CD14-positive monocyte (primary cell): ENCODE results near the gene DDX17. TPM values are rescaled to one million over a fixed set of nuclear protein-coding genes. Genes with fewer than 3 reads are reported as not detected.
A peak's percentile ranks its signal among the peaks of the same experiment; 100 is the strongest.

Source experiments
- DNase-seq, 3 donors: peaks; one replicate each; pipeline ENCODE4 v3.0.0-alpha.2; 2011 to 2022
- H2AFZ ChIP-seq: 2 replicates; pipeline ENCODE4 v1.6.0; 2012; ENCODE audit warnings: mild to moderate bottlenecking, low read depth, low read length, inconsistent platforms; ENCODE audit not compliant: insufficient read depth, poor library complexity, severe bottlenecking
- H3K27ac ChIP-seq, 2 donors: 1 replicate in 1 of 2; 2 replicates in 1 of 2; pipeline ENCODE4 v1.5.1; 2012 to 2013; ENCODE audit warnings: low read length in 2 of 2, control low read depth in 1 of 2, inconsistent platforms in 1 of 2, low read depth in 1 of 2, mild to moderate bottlenecking in 1 of 2
- H3K27me3 ChIP-seq, 2 donors: one replicate each; pipeline versions ENCODE4 v1.6.0 to v1.6.1; 2011 to 2013; ENCODE audit warnings: low read length in 2 of 2; ENCODE audit not compliant: control insufficient read depth in 2 of 2, insufficient read depth in 2 of 2
- H3K36me3 ChIP-seq, 2 donors: replicated peaks in 1 of 2; 1 replicate in 1 of 2; 2 replicates in 1 of 2; pipeline versions ENCODE4 v1.5.1 to v1.6.1; 2012 to 2013; ENCODE audit warnings: low read length in 2 of 2, control low read depth in 1 of 2, inconsistent platforms in 1 of 2, mild to moderate bottlenecking in 1 of 2; ENCODE audit not compliant: insufficient read depth in 2 of 2, control insufficient read depth in 1 of 2
- H3K4me1 ChIP-seq, 2 donors: 1 replicate in 1 of 2; 2 replicates in 1 of 2; pipeline versions ENCODE4 v1.5.1 to v1.6.1; 2012 to 2013; ENCODE audit warnings: low read length in 2 of 2, control low read depth in 1 of 2, inconsistent platforms in 1 of 2, mild to moderate bottlenecking in 1 of 2, moderate library complexity in 1 of 2; ENCODE audit not compliant: insufficient read depth in 2 of 2, control insufficient read depth in 1 of 2
- H3K4me2 ChIP-seq: replicated peaks from 2 replicates; pipeline ENCODE3; 2012; ENCODE audit warnings: low read length, moderate library complexity, mild to moderate bottlenecking; ENCODE audit not compliant: poor library complexity, severe bottlenecking; ENCODE audit errors: extremely low read depth
- H3K4me3 ChIP-seq, 3 experiments: fragments of 200-600 bp in 1 of 3; sonication (generic) in 1 of 3; replicated peaks in 1 of 3; 1 replicate in 2 of 3; 2 replicates in 1 of 3; pipeline ENCODE4 v1.5.1; 2011 to 2013; ENCODE audit warnings: low read length in 3 of 3, mild to moderate bottlenecking in 3 of 3, control low read depth in 2 of 3, low read depth in 2 of 3, inconsistent platforms in 1 of 3, moderate library complexity in 1 of 3
- H3K79me2 ChIP-seq: 2 replicates; pipeline ENCODE4 v1.6.0; 2012; ENCODE audit warnings: mild to moderate bottlenecking, control low read depth, inconsistent platforms, low read length, moderate library complexity; ENCODE audit not compliant: insufficient read depth
- H3K9ac ChIP-seq: 2 replicates; pipeline ENCODE4 v1.6.0; 2017; ENCODE audit warnings: low read length, mild to moderate bottlenecking; ENCODE audit not compliant: insufficient read depth, poor library complexity, severe bottlenecking
- H3K9me3 ChIP-seq, 2 donors: replicated peaks in 1 of 2; 1 replicate in 1 of 2; 2 replicates in 1 of 2; pipeline versions ENCODE4 v1.5.1 to v1.6.1; 2012 to 2013; ENCODE audit warnings: low read length in 2 of 2, control low read depth in 1 of 2; ENCODE audit not compliant: control insufficient read depth in 1 of 2, insufficient read depth in 1 of 2
- H4K20me1 ChIP-seq: 2 replicates; pipeline ENCODE4 v1.6.0; 2012; ENCODE audit warnings: mild to moderate bottlenecking, low read length, control low read depth, moderate library complexity; ENCODE audit not compliant: insufficient read depth
- H3K27ac Mint-ChIP-seq, 7 donors: one replicate each; pipeline ENCODE4 v1.8.0; 2020; ENCODE audit warnings: mild to moderate bottlenecking in 7 of 7, mixed read lengths in 7 of 7, moderate library complexity in 6 of 7, inconsistent platforms in 2 of 7
- H3K27me3 Mint-ChIP-seq, 3 donors: one replicate each; pipeline ENCODE4 v1.8.0; 2021 to 2022; ENCODE audit warnings: low read depth in 3 of 3, mild to moderate bottlenecking in 3 of 3, mixed read lengths in 3 of 3, moderate library complexity in 3 of 3, inconsistent platforms in 1 of 3
- H3K36me3 Mint-ChIP-seq, 2 donors: one replicate each; pipeline ENCODE4 v1.8.0; 2020; ENCODE audit warnings: mixed read lengths in 2 of 2, inconsistent platforms in 1 of 2, mild to moderate bottlenecking in 1 of 2
- H3K4me1 Mint-ChIP-seq: one replicate; pipeline ENCODE4 v1.8.0; 2020; ENCODE audit warnings: mild to moderate bottlenecking, mixed read lengths
- H3K4me3 Mint-ChIP-seq, 2 donors: one replicate each; pipeline ENCODE4 v1.8.0; 2020; ENCODE audit warnings: mild to moderate bottlenecking in 2 of 2, mixed read lengths in 2 of 2, moderate library complexity in 1 of 2
- H3K9me3 Mint-ChIP-seq, 7 donors: one replicate each; pipeline ENCODE4 v1.8.0; 2020 to 2022; ENCODE audit warnings: mixed read lengths in 7 of 7, mild to moderate bottlenecking in 6 of 7, moderate library complexity in 6 of 7, inconsistent platforms in 2 of 7
- CTCF ChIP-seq: fragments of 200-600 bp; IDR thresholded peaks from one replicate; pipeline ENCODE4 v1.8.0; 2022; ENCODE audit warnings: antibody characterized with exemption, mild to moderate bottlenecking
- WGBS: methylation state at CpG from one replicate; pipeline ENCODE4 v1.1.5; 2013; ENCODE audit warnings: missing lambda C conversion rate; ENCODE audit not compliant: insufficient coverage; 5-methylcytosine and 5-hydroxymethylcytosine counted together
- intact Hi-C, 2 donors: fragments of 100-400 bp; cut with micrococcal nuclease; formaldehyde crosslinking; loops; one replicate each; pipeline versions ENCODE4 v1.15.0 to v1.15.1; 2023
- polyA plus RNA-seq, 3 donors: library from polyadenylated mRNA; depleted of rRNA in 1 of 3; unstranded in 2 of 3; stranded (reverse) in 1 of 3; fragments of 300-500 nt in 2 of 3; fragments of >200 nt in 1 of 3; fragmentation: Illumina TruSeq in 2 of 3; gene quantifications; 1 replicate in 2 of 3; 2 replicates in 1 of 3; pipeline ENCODE4 v1.2.3, GENCODE V29; 2012 to 2021

The DDX17 gene
- polyA plus RNA-seq, 3 donors: 31.4 to 434 (median 36.3) TPM

- Mint-ChIP-seq H3K27me3 (peaks cover 84 to 94% (median 90%) of the 10 kb centered on the region in 3 donors), H3K4me3 (peak overlapping the region; percentile 20 to 86), H3K9me3 (peaks cover 0 to 21% (median 8%) of the 10 kb centered on the region in 7 donors), H3K27ac (no peak overlapping the region), H3K4me1 (peaks cover 9% of the 10 kb centered on the region), H3K36me3 (peaks cover 6 to 11% of the 10 kb centered on the region in 2 donors)
- no peak overlapping the region for H3K27ac ChIP-seq
- no peak overlapping the region for H3K4me3 ChIP-seq
- H3K36me3 ChIP-seq: no peaks in the 10 kb centered on the region
- H4K20me1 ChIP-seq: peaks cover 6% of the 10 kb centered on the region
- H3K79me2 ChIP-seq: no peaks in the 10 kb centered on the region
- DNase-seq: no peak
- peaks cover 0 to 36% of the 10 kb centered on the region in 2 donors for H3K9me3 ChIP-seq
- H2AFZ ChIP-seq: no peak overlapping the region
- H3K4me1 ChIP-seq: peaks cover 4 to 8% of the 10 kb centered on the region in 2 donors
- intact Hi-C loops: no loop called here
- no peak for TF ChIP-seq CTCF
- H3K27me3 ChIP-seq: peaks cover 59 to 86% of the 10 kb centered on the region in 2 donors
- peak overlapping the region; percentile 49 for H3K4me2 ChIP-seq
- WGBS: 42% methylated on average over 14 of the region's 17 CpGs
- H3K9ac ChIP-seq: no peak overlapping the region
Measured at GRCh38 chr22:38456272-38456835, 49.8 kb downstream of the DDX17 start.

DNA sequence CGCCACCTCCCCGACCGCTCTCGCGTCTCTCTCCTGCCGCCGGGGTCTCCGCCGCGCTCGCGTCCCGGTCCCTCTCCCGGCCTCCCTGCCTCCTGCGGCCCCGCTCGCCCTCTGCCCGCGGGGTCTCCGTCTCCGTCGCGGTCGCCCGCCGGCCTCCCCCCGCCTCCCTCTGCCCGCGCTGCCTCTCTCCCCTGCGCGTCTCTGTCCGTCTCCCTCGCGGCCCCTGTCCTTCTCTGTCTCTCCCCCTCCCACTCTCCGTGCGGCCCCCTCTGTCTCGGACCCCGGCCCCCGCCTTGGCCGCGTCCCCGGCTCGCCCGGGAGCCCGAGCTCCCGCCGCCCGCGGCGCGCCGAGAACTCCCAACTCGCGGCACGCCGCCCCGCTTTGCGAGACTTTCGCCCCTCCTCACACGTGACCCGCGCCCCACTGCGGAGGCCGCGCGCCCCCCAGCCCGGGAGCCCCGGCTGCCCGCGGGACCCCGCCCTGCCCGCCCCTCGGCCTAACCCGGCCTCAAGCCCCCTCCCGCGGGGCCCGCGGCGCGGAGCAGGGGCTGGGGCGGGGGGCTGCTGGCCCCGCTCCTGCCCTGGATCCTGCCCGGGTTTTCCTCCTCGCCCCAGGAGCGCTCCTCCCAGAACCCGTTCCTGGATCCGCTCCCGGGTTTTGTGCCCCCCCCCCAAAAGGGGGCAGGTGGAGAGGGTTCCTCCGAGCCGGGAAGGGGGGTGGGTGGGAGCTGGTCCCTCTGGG is 50.4 kb downstream of the DDX17 start:
- TF ChIP-seq CTCF: no peak

More for the DNA sequence above, 50.4 kb downstream of the DDX17 start:
- no peak overlapping the region for H3K9ac ChIP-seq
- H3K36me3 Mint-ChIP-seq: peaks cover 6 to 11% of the 10 kb centered on the region in 2 donors
- H3K4me3 Mint-ChIP-seq: peak overlapping the region; percentile 16 to 86
- peaks cover 0 to 18% (median 8%) of the 10 kb centered on the region in 7 donors for H3K9me3 Mint-ChIP-seq
- no peak overlapping the region for H3K4me3 ChIP-seq
- no peaks in the 10 kb centered on the region for H3K79me2 ChIP-seq
- peaks cover 0 to 29% of the 10 kb centered on the region in 2 donors for H3K9me3 ChIP-seq
- intact Hi-C loops: no loop called here
- H3K36me3 ChIP-seq: no peaks in the 10 kb centered on the region
- peaks cover 6% of the 10 kb centered on the region for H4K20me1 ChIP-seq
- H3K27me3 ChIP-seq: peaks cover 52 to 85% of the 10 kb centered on the region in 2 donors
- no peak overlapping the region for H2AFZ ChIP-seq
- 0% methylated on average over 62 of the region's 90 CpGs for WGBS
- H3K27ac Mint-ChIP-seq: no peak overlapping the region
- peaks cover 3 to 6% of the 10 kb centered on the region in 2 donors for H3K4me1 ChIP-seq
- peaks cover 8% of the 10 kb centered on the region for H3K4me1 Mint-ChIP-seq
- no peak overlapping the region for H3K27ac ChIP-seq
- DNase-seq: no peak
- H3K4me2 ChIP-seq: peak overlapping the region; percentile 49
- H3K27me3 Mint-ChIP-seq: peaks cover 83 to 94% (median 89%) of the 10 kb centered on the region in 3 donors
